Measurements from ENCODE around the gene SEC22A.

SEC22A gene, protein sequence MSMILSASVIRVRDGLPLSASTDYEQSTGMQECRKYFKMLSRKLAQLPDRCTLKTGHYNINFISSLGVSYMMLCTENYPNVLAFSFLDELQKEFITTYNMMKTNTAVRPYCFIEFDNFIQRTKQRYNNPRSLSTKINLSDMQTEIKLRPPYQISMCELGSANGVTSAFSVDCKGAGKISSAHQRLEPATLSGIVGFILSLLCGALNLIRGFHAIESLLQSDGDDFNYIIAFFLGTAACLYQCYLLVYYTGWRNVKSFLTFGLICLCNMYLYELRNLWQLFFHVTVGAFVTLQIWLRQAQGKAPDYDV

DNA sequence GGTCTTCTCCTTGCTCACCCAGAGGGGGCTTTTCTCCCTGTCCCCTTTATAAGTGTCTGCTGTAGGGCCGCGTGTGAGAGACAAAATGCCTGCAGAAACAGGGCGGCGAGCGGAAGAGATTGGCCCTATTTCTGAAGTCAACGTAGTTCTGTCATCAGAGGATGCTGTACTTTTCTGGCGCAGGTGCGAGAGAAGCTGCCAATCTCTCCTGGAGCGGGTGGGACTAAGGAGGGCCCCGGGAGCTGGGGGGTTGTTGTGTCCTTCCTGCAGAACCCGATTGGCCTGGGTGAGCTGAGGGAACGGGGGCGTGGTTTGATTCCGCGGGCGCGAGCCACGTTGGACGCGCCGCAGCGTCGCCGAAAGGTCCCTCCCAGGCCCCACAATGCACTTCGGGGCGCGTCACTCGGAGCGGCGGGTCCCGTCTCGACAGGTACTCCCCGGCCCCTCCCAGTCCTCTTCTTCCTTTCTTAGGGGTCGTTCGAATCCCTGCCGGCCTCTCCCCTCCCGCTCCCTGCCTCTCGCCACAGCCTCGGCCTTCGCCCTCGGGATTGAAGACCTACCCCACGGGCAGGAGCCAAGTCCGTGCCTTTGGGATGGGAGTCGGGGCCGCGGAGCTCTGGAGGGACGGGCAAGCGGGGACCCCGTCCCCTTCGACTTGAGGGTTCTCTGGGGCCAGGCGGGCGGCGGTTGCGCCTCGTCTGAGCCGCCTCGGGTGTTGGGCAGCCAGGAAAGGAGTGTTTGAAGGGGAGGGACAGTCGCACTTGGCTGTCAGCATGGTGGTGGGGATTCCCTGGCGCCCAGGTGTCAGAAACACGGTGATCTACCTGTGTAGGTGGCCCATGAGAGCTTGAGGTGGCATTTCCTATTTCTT, at the start of gene SEC22A:
SEC22A (plus strand) TSS at position 387 of the 871 bp plus-strand sequence. CDS start 7,275 bp downstream, outside the sequence.
- FAIRE-seq: peak; percentile 89
- DNase-seq (ENCODE audit: low spot score): peak; percentile 82

DNA sequence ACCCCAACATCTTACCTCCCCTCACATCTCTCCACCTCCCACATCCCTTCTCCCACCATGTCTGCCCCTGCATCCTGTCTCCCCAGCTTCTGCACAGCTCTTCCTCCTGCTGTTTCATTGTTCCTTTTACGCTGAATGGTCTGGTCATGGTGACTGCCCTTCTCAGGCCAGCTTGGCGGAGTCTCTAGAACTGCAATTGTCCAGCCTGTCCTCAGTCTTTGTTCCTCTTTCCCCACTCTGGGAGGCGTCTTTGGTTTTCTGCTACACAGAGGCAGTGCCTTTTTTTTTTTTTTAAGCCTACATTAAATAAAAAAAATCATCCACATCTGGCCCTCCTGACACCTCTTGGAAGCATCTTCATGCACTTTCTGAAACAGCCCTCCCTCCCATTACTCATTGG, 49.1 kb upstream of the SEC22A start:
- DNase-seq (ENCODE audit: low spot score) (no peak), FAIRE-seq (no peak)

DNA sequence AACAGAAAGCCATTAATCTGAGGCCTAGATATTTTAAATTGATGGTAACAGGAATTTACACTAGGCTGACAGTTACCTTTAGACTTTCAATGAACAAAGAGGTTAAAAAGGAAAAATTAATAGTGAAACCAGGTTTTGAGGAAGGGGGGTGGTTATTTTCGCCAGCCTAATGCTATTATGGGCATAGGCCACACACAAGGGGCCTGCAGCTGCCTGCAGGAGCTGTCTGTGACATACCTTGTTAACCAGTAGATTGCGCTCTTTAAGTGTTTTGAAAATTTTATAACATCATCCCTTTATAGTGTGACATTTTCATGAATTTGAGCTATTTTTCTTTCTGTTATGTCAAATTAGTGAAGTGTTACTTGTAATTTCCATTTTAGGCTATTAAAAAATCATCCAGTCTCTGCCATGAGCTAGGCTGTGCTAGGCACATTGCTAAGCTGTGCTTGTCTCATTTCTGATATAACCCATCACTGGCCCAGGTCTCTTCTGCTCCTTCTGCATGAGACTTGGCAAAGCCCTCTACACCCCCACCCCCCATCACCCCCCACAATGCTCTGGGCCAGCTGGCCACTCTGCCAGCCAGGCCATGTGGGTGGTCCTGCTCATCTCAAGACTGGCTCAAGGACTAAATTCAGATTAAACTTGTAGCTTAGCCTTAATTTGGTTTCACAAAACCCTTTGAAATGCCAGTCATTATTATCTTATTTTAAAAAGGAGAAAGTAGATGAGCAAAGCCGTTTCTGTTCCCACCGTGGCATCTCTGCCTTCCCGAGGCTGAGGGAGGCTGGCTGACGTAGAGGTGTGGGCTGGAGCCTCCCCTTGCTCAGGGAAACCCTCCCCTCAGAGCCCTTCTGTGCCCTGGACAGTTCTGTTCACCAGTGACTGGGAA, 48.4 kb upstream of the SEC22A start:
- FAIRE-seq: no peak

DNA sequence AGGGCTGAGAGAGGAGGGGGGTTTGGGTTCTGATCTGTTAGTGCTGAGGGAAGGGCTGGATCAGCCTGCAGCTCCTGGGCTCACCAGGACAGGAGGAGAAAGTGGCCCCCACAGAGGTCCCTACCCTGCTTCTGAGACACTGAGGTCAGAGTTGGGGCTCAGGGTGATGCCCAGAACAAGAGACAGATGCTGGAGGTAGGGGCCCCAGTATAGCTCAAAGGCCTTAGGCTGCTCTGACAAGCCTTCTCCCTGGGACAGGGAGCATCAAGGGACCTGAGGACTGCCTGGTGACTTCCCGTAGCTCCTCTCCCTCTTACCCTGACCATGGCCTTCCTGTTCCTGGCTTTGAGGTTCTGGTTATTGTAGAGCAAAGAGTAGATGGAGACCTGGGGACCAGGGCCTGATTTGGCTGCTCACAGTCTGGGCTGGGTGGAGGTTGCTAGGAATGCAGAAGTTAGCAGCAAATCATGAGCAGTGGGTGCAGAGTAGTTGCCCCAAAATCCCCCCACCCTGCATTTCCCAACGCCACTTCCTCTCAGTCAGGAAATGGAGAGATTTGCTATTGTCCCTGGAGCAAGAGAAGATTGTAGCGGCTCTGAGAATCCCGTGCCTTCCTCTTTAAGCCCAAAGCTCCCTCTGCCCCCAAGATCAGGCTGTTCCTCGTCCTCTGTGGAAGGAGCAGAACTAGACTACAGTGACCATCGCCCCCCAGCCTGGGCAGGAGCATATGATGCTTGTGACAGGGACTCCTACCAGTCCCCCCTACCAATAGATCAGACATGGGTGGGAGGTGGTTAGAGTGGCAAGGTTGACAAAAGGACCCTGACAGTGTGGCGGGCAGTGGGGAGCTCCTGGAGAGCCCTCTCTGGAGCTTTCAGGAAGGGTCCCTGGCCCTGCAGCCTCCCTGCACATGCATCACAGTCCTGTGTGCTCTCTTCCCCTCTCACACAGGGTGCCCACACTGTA, 47.4 kb upstream of the SEC22A start:
- no peak for DNase-seq (ENCODE audit: low spot score)
- FAIRE-seq: no peak

More for the DNA sequence above, 48.4 kb upstream of the SEC22A start:
- no peak for DNase-seq (ENCODE audit: low spot score)

DNA sequence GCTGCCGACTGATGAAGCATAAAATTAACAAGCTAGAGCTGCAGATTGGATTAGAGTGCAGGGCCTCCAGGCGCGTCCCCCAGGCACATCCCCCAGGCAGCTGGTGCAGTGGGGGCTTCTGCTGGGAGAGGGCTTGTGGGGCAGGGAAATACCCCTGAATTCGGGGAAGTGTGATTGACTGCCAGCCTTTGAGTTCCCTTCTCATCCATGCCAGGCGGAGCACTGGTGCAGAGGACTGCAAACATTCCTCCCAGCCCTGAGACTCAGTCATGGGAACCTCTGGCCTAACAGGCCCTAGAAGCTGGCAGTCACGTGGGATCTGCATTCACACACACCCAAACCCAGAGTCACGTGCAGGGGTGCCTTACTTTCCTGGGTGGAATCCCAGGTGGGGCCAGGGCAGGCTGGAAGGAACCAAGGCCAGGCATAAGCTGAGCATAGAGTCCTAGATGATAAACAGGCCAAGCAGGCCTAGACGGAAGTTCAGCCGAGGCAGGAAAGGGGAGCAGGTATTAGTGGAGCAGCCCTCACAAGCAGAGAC, 46.2 kb upstream of the SEC22A start:
- FAIRE-seq: no peak

DNA sequence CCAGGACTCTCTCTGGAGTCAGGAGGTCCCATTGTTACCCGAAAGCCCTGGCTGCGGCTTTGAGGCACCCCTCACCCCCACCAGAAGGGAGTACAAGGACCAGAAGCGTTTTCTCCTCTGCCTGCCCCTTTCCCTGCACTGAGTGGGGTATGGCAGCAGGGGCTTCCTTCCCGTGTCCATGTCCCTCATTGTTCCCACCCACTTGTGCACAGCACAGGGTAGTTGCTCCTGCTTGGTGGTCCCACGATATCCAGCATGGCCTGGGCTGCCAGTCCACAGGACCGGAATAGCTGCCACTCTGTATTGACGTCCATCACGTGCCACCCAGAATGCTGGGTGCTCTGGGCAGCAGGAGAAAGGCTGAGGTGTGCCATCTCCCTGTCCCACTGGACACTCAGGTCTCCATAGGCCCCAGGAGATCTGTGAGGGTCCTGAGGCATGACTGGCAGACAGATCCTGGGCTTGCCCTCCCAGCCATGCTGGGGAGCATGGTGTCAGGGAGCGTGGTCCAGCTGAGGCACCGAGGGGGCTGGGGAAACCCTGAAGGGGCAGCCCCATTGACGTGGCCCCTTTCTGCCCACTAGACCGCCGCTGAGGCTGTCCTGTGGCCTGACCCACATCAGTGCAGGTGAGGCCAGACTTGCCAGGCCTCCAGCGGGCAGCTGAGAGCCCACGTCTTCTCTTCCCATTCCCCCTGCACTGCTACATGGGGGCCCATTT, 45.3 kb upstream of the SEC22A start:
- FAIRE-seq: no peak
- no peak for DNase-seq (ENCODE audit: low spot score)

More for the DNA sequence above, 46.2 kb upstream of the SEC22A start:
- DNase-seq (ENCODE audit: low spot score): no peak

DNA sequence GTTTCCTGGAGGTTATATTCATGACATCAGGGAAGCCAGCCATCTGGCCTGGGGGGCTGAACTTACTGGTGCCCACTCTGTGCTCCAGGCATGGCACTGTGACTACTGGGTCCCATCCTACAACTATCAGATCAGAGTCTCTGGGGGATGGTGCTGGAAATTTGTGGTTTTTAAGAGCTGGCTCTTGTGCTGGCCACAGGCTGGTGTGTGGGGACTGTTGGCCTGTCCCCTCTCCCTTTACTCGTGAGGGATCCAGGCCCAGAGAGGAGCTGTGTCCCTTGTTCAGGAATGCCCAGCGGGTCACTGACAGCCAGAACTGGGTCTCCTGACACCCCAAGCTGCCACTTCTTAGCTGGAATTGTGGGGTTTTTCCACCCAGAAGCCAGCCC, 44.5 kb upstream of the SEC22A start:
- no peak for FAIRE-seq
- DNase-seq (ENCODE audit: low spot score): no peak

DNA sequence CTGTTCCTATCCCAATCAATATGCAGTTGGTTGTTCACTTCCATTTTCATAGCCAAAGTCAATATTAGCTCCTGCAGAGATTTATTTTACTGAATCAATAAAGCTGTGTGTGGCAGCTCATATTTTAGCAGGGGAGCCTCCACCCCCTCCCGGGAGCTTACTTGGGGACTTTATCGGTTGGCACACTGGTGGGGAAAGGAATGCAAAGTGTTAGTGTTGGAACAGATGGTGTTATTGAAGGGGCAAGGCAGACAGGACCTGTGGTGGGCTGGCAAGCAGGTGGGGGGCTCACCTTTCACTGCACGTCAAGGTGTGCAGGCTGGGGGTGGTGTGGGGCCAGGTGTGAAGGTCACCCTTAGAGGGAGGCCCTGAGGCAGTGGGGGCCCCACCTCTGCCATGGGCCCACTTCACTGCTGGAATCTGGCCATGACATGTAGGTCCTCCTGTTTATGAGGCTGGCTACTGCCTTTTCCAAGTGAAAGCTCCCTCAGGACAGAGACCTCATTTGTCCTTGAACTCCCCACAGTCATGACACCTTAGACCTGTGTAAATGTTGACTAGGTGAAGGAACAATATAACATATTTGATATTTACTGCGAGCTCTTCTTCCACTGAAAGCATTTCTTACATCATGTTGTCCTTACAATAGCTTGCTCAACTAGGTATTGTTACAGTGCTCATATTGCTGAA, 44.0 kb upstream of the SEC22A start:
- FAIRE-seq: no peak
- DNase-seq (ENCODE audit: low spot score): no peak

DNA sequence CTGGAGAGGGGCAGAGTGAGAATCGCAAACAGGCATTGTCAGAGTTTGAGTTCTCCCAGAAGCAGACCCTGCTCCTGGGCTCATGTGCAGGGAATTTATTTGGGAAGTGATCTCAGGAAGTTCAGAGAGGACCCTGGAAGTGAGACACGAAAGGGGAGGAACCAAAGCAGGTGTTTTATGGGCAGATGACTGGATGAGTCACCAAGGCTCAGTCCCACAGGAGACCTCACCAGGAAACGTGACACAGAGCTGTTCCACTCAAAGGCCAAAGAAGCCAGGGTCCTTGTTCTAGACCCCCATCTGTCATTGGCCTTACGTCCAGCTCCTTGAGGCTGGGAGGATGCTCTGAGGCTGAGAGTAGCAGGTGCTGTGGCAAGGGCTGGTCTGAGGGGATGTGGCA, 43.4 kb upstream of the SEC22A start:
- FAIRE-seq: no peak
- no peak for DNase-seq (ENCODE audit: low spot score)

DNA sequence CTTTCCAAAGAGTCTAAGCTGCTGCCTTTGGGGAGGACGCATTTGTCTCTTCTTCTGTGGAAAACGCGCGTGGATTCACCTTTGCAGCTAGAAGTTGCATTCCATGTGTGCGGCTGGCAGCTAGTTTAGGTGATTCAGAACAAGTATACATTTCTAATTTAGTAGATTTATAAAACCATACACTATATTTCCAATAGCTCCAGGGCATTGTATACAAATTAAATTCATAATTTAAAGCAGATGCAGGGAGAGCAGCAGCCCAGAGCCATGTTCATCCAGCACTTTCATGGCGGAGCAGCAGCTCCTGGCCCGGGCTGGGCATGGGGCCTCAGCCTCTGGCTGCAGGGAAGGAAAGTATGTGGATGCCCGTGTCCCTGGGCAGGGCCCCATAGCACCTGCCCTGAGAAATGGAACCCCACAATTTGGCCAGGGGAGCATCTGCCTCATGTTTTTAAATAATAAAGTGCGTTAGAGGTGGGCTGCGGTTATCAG, 42.8 kb upstream of the SEC22A start:
- FAIRE-seq: no peak
- DNase-seq (ENCODE audit: low spot score): no peak

DNA sequence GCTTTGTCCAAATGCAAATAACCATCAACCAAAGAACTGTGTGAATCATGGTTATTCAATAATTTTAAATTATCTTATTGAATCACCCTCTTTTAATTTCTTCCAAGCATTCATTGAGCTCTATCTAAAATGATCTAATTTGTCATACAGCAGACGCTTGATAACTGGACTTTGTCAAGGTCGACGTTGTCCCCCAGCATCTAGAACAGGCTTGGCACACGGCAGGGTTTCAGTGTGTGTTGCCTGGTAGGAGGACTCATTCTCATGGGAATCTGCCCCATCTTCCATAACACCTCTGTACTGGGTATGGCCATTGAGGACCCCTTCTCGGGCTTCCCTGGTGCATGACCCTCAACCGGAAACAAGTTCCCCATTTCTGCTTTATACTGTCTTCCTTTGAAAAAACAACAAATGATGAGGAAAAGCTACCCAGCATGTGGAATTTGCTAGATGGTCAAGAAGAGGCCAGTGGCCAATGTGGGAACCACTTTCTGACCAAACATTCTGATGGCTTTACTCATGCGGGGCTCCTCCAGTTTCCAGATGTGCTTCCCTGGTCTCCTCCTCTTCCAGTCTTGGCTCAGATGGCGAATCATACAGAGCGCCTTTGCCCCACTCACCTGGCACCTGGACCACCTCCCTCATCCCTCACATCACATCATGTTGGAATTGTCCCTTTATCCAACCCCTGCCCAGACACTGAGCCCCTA, 41.7 kb upstream of the SEC22A start:
- DNase-seq (ENCODE audit: low spot score) (no peak), FAIRE-seq (no peak)

DNA sequence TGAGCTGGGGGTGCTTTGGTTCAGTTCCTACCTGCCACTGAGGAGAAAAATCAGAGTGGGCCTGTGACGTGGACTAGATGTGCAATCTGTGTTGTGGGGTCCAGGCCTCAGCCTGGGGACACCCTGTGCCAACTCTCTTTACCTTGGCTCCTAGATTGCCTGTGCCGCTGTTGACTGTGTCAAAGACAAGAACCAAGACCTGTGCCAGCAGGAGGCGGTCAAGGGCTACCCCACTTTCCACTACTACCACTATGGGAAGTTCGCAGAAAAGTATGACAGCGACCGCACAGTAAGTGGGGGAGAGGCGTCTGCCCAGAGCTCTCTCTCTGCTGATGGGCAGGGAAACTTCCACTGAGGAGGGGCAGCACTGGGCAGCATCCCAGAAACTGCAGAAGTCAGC, 40.6 kb upstream of the SEC22A start:
- FAIRE-seq: no peak
- no peak for DNase-seq (ENCODE audit: low spot score)

DNA sequence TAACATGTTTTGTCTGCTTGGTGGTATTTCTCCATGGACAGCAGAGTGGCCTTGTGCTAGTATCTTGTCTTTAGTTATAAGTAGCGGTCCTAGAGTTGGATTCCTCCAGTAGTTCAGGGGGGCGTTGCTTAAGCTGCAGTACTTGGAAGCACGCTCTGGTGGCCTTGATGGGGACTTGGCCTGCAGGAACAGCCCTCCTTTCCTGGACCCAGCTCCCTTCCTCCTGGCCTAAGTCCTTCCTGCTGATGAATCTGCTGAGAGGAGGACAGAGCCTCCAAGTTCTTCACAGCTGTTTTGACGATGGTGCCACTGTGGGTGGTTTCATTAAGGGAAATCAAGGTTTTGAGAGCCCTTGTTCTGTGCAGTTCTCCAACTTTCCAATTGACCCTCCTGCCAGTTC, 38.6 kb upstream of the SEC22A start:
- DNase-seq (ENCODE audit: low spot score): no peak
- no peak for FAIRE-seq

DNA sequence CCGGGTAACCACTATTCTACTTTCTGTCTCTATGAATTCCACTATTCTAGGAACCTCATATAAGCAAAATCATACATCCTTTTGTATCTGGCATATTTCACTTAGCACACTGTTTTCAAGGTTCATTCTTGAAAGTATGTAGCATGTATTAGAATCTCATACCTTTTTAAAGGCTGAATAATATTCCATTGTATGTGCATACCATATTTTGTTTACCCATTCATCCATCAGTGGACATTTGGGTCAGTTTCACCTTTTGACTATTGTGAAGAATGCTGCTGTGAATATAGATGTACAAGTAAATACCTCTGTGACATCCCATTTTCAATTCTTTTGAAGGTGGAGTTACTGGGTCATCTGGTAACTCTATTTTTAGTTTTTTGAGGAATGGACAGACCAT, 36.6 kb upstream of the SEC22A start:
- FAIRE-seq: no peak
- no peak for DNase-seq (ENCODE audit: low spot score)

DNA sequence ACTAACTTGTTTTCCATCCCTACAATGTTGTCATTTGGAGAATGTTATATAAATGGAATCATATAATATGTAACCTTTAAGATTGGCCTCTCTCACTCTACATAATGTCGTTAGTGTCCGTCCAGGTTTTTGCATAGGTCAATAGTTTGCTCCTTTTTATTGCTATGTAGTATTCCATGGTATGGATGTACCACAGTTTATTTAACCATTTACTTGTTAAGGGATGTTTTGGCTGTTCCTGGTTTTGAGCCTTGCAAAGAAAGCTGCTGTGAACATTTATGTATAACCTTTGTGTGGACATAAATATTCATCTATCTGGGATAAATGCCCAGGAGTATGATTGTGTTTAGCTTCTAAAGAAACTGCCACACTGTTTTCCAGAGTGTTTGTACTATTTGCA, 34.1 kb upstream of the SEC22A start:
- FAIRE-seq (no peak), DNase-seq (ENCODE audit: low spot score) (no peak)

DNA sequence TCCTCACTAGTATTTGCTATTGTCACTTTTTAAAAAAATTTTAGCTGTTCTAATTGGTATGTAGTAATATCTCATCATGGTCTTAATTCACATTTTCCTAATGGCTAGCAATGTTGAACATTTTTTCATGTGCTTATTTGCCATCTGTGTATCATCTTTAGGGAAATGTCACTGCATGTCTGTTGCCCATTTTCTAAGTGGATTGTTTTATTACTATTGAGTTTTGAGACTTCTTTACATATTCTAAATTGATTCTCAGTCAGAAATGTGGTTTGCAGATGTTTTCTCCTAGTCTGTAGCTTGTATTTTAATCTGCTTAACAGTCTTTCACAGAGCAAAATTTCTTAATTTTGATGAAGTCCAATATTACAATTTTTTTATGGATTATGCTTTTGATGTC, 33.6 kb upstream of the SEC22A start:
- FAIRE-seq (peak; percentile 2), DNase-seq (ENCODE audit: low spot score) (no peak)

DNA sequence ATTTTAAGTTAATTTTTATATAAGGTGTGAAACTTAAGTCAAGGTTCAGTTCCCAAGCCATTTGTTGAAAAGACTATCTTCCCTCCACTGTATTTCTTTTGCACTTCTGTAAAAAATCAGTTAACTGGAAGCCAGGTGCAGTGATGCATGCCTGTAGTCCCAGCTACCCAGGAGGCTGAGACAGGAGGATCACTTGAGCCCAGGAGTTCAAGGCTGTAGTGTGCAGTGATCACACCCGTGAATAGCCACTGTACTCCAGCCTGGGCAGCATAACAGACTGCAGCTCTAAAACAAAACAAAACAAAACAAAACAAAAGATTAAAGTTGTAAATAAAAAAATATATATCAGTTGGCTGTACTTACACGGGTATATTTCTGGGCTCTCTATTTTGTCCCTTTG, 33.1 kb upstream of the SEC22A start:
- DNase-seq (ENCODE audit: low spot score) (no peak), FAIRE-seq (no peak)

DNA sequence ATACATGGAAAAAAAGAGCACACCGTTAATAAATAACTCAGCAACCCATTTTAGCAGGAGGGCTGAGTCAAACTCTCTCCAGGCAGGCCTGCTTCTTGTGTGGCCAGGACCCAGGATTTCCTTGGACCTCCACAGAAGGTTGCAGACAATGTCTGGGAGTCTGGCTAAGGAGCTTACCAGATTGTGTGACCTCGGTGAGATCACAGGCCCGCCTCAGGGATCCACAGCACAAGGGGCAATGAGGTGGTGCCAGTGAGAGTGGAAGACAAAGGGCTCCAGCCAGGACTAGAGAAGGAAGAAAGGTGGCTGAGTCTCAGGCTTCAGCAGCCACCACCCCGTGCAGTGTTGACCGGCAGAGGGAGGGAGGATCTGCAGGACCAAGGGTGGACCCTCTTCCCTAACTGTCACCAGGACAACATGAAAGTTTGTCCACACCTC, 32.2 kb upstream of the SEC22A start:
- DNase-seq (ENCODE audit: low spot score): peak; percentile 47
- FAIRE-seq: peak; percentile 89
